Measurements from ENCODE around the gene MID1.

The MID1 gene

DNA sequence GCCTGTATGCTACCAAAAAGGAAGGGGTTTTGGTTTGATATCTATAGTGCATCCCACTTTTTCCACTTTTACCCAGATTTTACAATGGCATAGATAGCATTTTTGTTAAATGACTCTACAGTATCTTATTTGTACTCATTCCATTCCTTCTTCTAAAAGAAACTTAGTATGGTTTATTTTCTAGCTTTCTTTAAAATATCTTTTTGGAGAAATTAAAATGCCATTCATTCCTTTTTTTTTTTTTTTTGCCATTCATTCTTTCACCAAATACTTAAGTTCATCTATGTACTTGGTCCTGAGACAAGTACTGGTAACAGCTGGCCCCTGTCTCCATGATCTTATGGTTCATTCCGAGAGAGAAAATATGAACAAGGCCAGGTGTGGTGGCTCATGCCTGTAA lies 49.1 kb downstream of the MID1 start:
- Histone ChIP-seq H3K36me3 (ENCODE audit: control insufficient read depth, low read depth, low read length) (peaks cover 12% of the 10 kb centered on the region), H3K27ac (ENCODE audit: low read length) (no peak overlapping the region), H3K4me1 (ENCODE audit: control insufficient read depth, low read depth, low read length) (no peaks in the 10 kb centered on the region), H3K9ac (ENCODE audit: low read length) (no peak overlapping the region), H3K27me3 (ENCODE audit: control insufficient read depth, insufficient read depth, low read length) (no peaks in the 10 kb centered on the region), H3K4me3 (ENCODE audit: low read length) (no peak overlapping the region), H3K9me3 (ENCODE audit: control insufficient read depth, low read depth, low read length) (no peaks in the 10 kb centered on the region)

DNA sequence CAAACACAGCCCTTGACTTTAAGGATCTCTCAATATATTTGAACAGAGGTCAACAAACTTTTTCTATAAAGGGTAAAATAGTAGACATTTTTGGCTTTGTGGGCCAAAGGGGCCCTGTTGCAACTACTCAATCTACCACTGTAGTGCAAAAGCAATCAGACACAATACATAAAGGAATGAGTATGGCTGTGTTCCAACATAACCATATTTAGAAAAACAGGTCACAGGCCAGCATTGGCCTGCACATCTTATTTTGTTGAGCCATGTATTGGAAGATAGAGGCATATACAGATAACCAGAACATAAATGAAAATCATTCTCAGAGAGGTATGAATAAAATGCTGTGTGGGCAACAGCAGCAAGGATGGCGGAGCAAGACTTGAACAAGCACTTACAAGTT lies 49.8 kb downstream of the MID1 start:
- no peak overlapping the region for H3K9ac ChIP-seq (ENCODE audit: low read length)
- peaks cover 14% of the 10 kb centered on the region for H3K36me3 ChIP-seq (ENCODE audit: control insufficient read depth, low read depth, low read length)
- no peaks in the 10 kb centered on the region for H3K4me1 ChIP-seq (ENCODE audit: control insufficient read depth, low read depth, low read length)
- no peak overlapping the region for H3K4me3 ChIP-seq (ENCODE audit: low read length)
- no peaks in the 10 kb centered on the region for H3K9me3 ChIP-seq (ENCODE audit: control insufficient read depth, low read depth, low read length)
- H3K27me3 ChIP-seq (ENCODE audit: control insufficient read depth, insufficient read depth, low read length), result no peaks in the 10 kb centered on the region
- no peak overlapping the region for H3K27ac ChIP-seq (ENCODE audit: low read length)

DNA sequence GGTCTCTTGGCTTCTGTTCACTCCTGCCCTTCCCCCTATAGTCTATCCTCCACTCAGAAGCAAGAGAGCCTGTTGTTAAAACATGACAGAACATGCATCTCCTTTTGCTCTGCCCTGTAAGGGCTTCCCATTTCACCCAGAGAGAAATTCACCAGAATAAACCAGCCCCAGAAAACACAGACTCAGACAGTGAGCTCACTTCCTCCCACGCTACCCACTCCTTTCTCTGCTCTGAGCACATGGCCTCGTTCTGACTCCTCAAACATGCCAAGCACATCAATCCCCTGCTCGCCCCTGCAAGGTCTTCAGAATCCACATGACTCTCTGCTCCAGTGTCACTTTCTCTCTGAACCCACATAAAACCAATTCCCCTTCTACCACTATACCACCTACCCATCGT lies 50.4 kb downstream of the MID1 start:
- H3K27ac ChIP-seq (ENCODE audit: low read length), result no peak overlapping the region
- H3K36me3 ChIP-seq (ENCODE audit: control insufficient read depth, low read depth, low read length), result peaks cover 18% of the 10 kb centered on the region
- H3K9me3 ChIP-seq (ENCODE audit: control insufficient read depth, low read depth, low read length), result no peaks in the 10 kb centered on the region
- H3K9ac ChIP-seq (ENCODE audit: low read length), result no peak overlapping the region
- no peaks in the 10 kb centered on the region for H3K4me1 ChIP-seq (ENCODE audit: control insufficient read depth, low read depth, low read length)
- H3K4me3 ChIP-seq (ENCODE audit: low read length), result no peak overlapping the region
- H3K27me3 ChIP-seq (ENCODE audit: control insufficient read depth, insufficient read depth, low read length), result no peaks in the 10 kb centered on the region

DNA sequence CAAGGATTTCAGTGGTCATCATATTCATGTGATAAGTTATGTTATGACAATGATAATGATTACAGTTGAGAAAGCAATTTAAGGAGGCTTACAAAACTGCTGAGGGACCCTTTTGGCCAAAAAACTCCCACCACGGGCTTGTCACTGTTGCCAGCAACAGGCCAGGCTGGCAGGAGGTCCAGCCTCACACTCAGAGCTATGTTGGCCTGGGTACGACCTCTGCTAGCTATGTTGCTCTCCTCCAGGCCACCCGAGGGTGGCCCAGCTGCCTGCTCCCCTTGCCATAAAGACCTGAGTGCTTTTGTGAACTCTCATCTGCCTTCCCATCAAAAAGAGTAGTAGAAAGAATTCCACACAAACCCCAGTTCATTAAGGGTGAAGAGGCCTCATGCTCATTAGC lies 52.0 kb downstream of the MID1 start:
- Histone ChIP-seq H3K27ac (ENCODE audit: low read length) (no peak overlapping the region), H3K4me3 (ENCODE audit: low read length) (no peak overlapping the region), H3K4me1 (ENCODE audit: control insufficient read depth, low read depth, low read length) (peaks cover 12% of the 10 kb centered on the region), H3K9me3 (ENCODE audit: control insufficient read depth, low read depth, low read length) (no peaks in the 10 kb centered on the region), H3K36me3 (ENCODE audit: control insufficient read depth, low read depth, low read length) (peaks cover 19% of the 10 kb centered on the region), H3K9ac (ENCODE audit: low read length) (no peak overlapping the region), H3K27me3 (ENCODE audit: control insufficient read depth, insufficient read depth, low read length) (no peaks in the 10 kb centered on the region)

DNA sequence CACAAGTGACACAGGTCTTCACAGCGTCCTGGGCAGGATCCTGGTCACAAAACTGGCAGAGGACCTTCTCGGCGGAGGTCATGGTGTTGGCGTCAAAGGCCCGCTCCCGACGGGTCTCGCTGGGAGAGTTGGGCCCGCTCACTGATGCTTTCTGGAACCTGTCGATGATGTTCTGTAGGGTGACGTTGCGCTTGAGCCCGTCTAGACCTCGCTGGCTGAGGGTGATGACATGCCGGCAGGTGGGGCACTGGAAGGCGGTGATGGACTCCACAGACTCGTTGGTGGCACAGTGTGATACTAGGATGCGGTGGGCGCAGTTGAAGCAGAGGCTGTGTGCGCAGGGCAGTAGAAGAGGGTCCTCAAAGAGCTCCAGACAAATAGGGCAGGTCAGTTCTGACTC lies 53.2 kb downstream of the MID1 start:
- Histone ChIP-seq H3K9ac (ENCODE audit: low read length) (no peak overlapping the region), H3K27ac (ENCODE audit: low read length) (no peak overlapping the region), H3K27me3 (ENCODE audit: control insufficient read depth, insufficient read depth, low read length) (no peaks in the 10 kb centered on the region), H3K4me3 (ENCODE audit: low read length) (no peak overlapping the region), H3K4me1 (ENCODE audit: control insufficient read depth, low read depth, low read length) (peaks cover 15% of the 10 kb centered on the region), H3K9me3 (ENCODE audit: control insufficient read depth, low read depth, low read length) (no peaks in the 10 kb centered on the region), H3K36me3 (ENCODE audit: control insufficient read depth, low read depth, low read length) (peaks cover 19% of the 10 kb centered on the region)

DNA sequence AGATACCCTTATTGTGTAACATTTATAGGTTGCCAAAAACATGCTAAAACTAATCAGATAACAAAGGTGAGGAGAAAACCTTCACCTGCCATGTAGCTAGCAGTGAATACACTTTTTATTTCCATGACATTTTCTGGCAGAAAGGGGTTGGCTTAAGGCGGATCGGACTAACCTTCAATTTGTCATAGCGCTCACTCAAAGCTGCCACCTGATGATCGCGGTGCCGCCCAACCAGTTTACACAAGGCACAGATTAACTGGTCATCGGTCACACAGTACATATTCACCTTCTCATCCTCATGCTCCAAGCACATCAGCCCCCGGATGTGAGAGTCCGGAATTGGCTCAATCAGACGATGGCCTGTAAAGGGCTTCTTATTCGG lies 53.7 kb downstream of the MID1 start:
- Histone ChIP-seq H3K27me3 (ENCODE audit: control insufficient read depth, insufficient read depth, low read length) (no peaks in the 10 kb centered on the region), H3K4me3 (ENCODE audit: low read length) (no peak overlapping the region), H3K9me3 (ENCODE audit: control insufficient read depth, low read depth, low read length) (no peaks in the 10 kb centered on the region), H3K27ac (ENCODE audit: low read length) (no peak overlapping the region), H3K4me1 (ENCODE audit: control insufficient read depth, low read depth, low read length) (peaks cover 15% of the 10 kb centered on the region), H3K9ac (ENCODE audit: low read length) (no peak overlapping the region), H3K36me3 (ENCODE audit: control insufficient read depth, low read depth, low read length) (peaks cover 19% of the 10 kb centered on the region)

DNA sequence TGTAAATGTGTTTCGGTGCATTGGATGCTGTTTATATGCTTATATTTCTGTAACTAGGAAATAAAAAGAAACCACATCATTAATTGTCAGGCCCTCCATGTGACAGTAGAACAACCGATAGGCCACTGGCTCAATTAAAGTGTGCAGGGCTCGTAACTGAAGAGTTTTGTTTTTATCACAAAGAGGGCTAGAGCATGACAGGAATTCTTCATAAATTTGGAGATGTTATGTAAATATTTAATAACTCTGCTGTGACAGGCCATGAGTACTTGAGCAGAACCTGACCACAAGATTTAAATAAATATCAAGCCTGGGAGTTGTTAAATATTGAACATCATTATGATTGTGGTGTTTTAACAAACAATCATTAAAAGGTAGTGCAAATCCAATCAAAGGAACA lies 55.9 kb downstream of the MID1 start:
- Histone ChIP-seq H3K9ac (ENCODE audit: low read length) (no peak overlapping the region), H3K36me3 (ENCODE audit: control insufficient read depth, low read depth, low read length) (peaks cover 19% of the 10 kb centered on the region), H3K4me1 (ENCODE audit: control insufficient read depth, low read depth, low read length) (peaks cover 15% of the 10 kb centered on the region), H3K9me3 (ENCODE audit: control insufficient read depth, low read depth, low read length) (no peaks in the 10 kb centered on the region), H3K4me3 (ENCODE audit: low read length) (no peak overlapping the region), H3K27me3 (ENCODE audit: control insufficient read depth, insufficient read depth, low read length) (no peaks in the 10 kb centered on the region), H3K27ac (ENCODE audit: low read length) (no peak overlapping the region)

DNA sequence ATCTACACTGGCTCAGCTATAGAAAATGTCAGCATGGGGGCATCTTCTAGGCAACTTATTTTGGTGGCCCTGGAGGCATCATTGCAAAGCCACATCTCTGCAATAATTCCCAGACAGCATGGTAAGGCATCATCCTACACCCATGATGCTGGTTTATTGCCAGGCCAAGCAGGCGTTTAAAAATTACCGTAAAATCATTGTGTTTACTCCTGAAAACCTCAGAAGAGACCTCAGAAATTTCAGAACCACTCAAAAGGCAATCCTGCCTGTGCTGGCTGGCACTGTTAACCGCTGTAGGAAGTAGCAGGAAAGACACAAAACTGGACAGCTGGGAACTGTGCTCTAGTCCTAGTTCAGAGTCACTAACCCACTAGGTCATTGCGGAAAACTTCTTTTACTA lies 63.2 kb downstream of the MID1 start:
- Histone ChIP-seq H3K27me3 (ENCODE audit: control insufficient read depth, insufficient read depth, low read length) (no peaks in the 10 kb centered on the region), H3K4me3 (ENCODE audit: low read length) (no peak overlapping the region), H3K4me1 (ENCODE audit: control insufficient read depth, low read depth, low read length) (peaks cover 22% of the 10 kb centered on the region), H3K27ac (ENCODE audit: low read length) (no peak overlapping the region), H3K9ac (ENCODE audit: low read length) (no peak overlapping the region), H3K9me3 (ENCODE audit: control insufficient read depth, low read depth, low read length) (no peaks in the 10 kb centered on the region), H3K36me3 (ENCODE audit: control insufficient read depth, low read depth, low read length) (no peaks in the 10 kb centered on the region)

DNA sequence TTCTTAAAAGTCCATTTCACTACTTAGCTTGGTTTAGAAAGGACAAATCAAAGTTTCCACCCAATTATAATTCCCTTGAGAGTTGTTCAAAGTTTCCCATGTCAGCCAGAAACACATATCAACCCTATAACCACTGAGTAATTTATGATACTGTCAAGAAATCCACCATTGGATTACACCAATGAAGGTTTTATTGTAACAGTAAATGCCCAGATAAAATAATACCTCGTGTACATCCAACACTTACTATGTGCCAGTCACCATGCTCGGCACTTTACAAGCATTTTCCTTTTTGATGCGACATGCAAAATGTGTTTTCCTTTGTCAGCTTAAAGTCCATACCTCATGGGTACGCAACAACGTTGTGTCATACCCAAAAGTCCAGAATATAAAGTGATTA lies 64.0 kb downstream of the MID1 start:
- H3K9ac ChIP-seq (ENCODE audit: low read length), result no peak overlapping the region
- H3K4me1 ChIP-seq (ENCODE audit: control insufficient read depth, low read depth, low read length), result peaks cover 22% of the 10 kb centered on the region
- H3K36me3 ChIP-seq (ENCODE audit: control insufficient read depth, low read depth, low read length), result no peaks in the 10 kb centered on the region
- H3K27me3 ChIP-seq (ENCODE audit: control insufficient read depth, insufficient read depth, low read length), result no peaks in the 10 kb centered on the region
- no peak overlapping the region for H3K4me3 ChIP-seq (ENCODE audit: low read length)
- no peaks in the 10 kb centered on the region for H3K9me3 ChIP-seq (ENCODE audit: control insufficient read depth, low read depth, low read length)
- no peak overlapping the region for H3K27ac ChIP-seq (ENCODE audit: low read length)

DNA sequence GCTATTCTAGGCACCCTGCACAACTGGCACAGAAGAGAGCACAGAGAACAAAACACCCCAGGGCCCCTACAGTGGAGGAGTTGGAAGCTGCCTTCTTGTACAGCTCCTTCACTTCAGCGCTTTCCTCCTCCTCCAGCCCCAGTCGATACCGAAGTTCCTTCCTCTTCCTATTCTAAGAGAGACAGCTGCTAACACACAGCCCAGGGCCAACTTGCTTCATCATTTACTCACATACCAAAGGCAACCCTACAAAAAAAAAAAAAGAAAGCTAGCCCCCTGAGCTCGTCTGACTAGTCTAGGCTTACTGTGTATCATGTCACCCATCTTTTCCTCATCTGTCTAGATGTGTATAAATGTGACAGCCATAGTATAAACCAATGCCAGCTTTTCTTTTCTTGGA lies 64.5 kb downstream of the MID1 start:
- Histone ChIP-seq H3K9ac (ENCODE audit: low read length) (no peak overlapping the region), H3K4me3 (ENCODE audit: low read length) (no peak overlapping the region), H3K27ac (ENCODE audit: low read length) (no peak overlapping the region), H3K4me1 (ENCODE audit: control insufficient read depth, low read depth, low read length) (peaks cover 22% of the 10 kb centered on the region), H3K9me3 (ENCODE audit: control insufficient read depth, low read depth, low read length) (no peaks in the 10 kb centered on the region), H3K27me3 (ENCODE audit: control insufficient read depth, insufficient read depth, low read length) (no peaks in the 10 kb centered on the region), H3K36me3 (ENCODE audit: control insufficient read depth, low read depth, low read length) (no peaks in the 10 kb centered on the region)

DNA sequence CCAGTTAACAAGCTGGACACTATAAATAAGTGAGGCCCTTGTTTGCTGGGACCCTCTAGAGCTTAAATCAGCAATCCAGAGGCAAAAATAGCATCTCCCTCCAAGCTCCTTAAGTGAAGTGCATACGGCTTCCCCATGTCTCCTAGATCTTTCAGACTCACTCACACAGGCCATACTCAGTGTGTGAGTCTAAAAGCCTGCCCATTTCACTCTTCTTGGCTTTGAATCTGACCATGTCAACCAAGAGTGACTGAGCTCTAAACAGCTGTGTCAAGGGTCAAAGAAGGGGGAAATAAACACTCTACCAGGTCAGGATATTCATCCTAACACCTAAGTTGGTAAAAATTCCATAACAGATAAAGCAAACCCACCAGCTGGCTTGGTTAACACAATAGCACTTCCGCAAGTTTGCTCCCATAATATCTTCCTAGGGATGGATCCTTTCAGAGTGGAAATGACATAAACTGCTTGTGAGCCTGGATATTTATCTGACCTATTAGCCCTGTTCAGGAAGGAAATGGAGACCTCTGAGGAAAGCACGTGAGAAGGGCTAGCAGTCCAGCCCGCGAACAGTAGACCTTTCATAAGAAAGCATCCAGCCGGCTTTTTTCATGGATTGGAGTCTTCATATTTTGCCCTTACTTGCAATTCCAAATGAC lies 65.6 kb downstream of the MID1 start:
- peaks cover 22% of the 10 kb centered on the region for H3K4me1 ChIP-seq (ENCODE audit: control insufficient read depth, low read depth, low read length)
- no peak overlapping the region for H3K4me3 ChIP-seq (ENCODE audit: low read length)
- H3K9me3 ChIP-seq (ENCODE audit: control insufficient read depth, low read depth, low read length), result no peaks in the 10 kb centered on the region
- no peak overlapping the region for H3K27ac ChIP-seq (ENCODE audit: low read length)
- H3K36me3 ChIP-seq (ENCODE audit: control insufficient read depth, low read depth, low read length), result no peaks in the 10 kb centered on the region
- no peak overlapping the region for H3K9ac ChIP-seq (ENCODE audit: low read length)
- no peaks in the 10 kb centered on the region for H3K27me3 ChIP-seq (ENCODE audit: control insufficient read depth, insufficient read depth, low read length)

DNA sequence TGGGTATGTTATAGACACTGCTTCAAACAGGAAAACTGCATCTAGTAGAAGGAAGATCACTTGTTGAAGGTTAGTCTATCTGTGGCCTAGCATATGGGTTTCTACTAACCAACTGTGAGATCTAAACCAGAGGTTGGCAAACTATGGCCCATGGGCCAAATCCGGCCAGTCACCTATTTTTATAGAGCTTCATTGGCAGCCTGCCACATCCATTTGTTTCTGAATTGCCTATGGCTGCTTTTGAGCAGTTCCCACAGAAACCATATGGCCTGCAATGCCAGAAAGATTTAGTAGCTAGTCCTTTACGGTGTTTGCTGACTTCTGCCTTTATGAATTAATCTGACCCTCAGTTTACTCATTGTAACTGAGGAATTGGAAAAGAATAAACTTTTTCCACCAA lies 71.1 kb downstream of the MID1 start:
- H3K4me1 ChIP-seq (ENCODE audit: control insufficient read depth, low read depth, low read length), result peaks cover 38% of the 10 kb centered on the region
- H3K36me3 ChIP-seq (ENCODE audit: control insufficient read depth, low read depth, low read length), result no peaks in the 10 kb centered on the region
- H3K27ac ChIP-seq (ENCODE audit: low read length), result no peak overlapping the region
- H3K4me3 ChIP-seq (ENCODE audit: low read length), result no peak overlapping the region
- no peaks in the 10 kb centered on the region for H3K27me3 ChIP-seq (ENCODE audit: control insufficient read depth, insufficient read depth, low read length)
- H3K9ac ChIP-seq (ENCODE audit: low read length), result no peak overlapping the region
- H3K9me3 ChIP-seq (ENCODE audit: control insufficient read depth, low read depth, low read length), result no peaks in the 10 kb centered on the region

Data from iPS-18a (cell line).